Tibial nerve (tissue), 4 donors: ENCODE measurements around the gene LRRC40.

Experiments used
- CTCF ChIP-seq, 5 experiments: fragments of 200-600 bp in 3 of 5; fragments of 450-650 bp in 2 of 5; sonication (generic) in 3 of 5; IDR thresholded peaks; one replicate each; pipeline ENCODE4 v1.5.1; 2016 to 2019; ENCODE audit warnings: antibody characterized with exemption in 5 of 5, mild to moderate bottlenecking in 3 of 5, moderate library complexity in 2 of 5
- EP300 ChIP-seq, 2 donors: sonication (generic); formaldehyde crosslinking; IDR thresholded peaks; one replicate each; pipeline ENCODE4 v1.6.1; 2017; ENCODE audit warnings: antibody characterized with exemption in 2 of 2, mild to moderate bottlenecking in 1 of 2
- POLR2A ChIP-seq, 2 donors: fragments of 450-650 bp; IDR thresholded peaks; one replicate each; pipeline ENCODE4 v1.6.1; 2017; ENCODE audit warnings: antibody characterized with exemption in 2 of 2, mild to moderate bottlenecking in 2 of 2, moderate library complexity in 2 of 2

DNA sequence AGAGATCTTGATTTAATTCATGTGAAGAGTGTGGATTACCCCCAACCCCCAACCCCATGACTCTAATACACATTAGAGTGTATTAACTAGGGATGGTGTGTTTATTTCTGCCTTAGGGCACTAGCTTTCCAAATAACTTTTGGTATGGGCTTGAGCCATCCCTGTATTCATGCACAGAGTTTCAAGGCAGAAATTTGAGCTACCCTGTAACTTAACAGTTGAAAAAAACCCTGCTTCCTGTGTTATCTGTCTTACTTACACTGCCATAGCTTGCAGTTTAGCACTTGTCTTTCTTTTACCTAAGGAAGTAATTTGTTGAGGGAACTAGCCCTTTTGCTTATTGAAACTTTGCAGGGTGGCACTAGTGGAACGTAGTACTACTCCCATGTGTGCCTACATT is 22.1 kb upstream of the LRRC40 start:
- no peak for TF ChIP-seq CTCF (IDR thresholded peaks at IDR 0.05)
- TF ChIP-seq POLR2A (IDR thresholded peaks at IDR 0.05): no peak
- TF ChIP-seq EP300 (IDR thresholded peaks at IDR 0.05): no peak
